Measurements from ENCODE around the gene C16orf46. TPM values are rescaled to one million over a fixed set of nuclear protein-coding genes. Genes with fewer than 3 reads are reported as not detected.
A peak's percentile ranks its signal among the peaks of the same experiment; 100 is the strongest.

C16orf46 gene
- total RNA-seq, 6 donors from 2014 or later: 0.76 to 8.4 (median 3.6) TPM; not detected in 1

DNA sequence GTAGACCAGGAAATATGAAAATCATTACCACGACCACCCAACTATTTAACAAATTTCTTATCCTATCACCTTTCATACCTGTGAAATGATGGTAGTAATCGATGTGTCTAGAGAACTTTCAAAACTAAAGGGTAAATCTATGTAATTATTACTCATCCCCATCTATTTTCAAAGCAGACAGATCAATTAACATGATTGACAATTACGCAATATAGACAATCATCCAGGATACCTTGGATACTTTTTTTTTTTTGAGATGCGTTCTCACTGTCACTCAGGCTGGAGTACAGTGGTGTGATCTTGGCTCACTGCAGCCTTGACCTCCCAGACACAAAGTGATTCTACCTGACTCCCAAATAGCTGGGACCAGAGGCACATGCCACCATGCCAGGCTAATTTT is 4.0 kb upstream of the C16orf46 start:
- Histone ChIP-seq H3K36me3 (no peaks in the 10 kb centered on the region), H3K27me3 (no peaks in the 10 kb centered on the region), H3K4me1 (peaks cover 4 to 12% (median 8%) of the 10 kb centered on the region in 4 donors), H3K27ac (no peak overlapping the region), H3K9me3 (no peaks in the 10 kb centered on the region), H3K4me3 (no peak overlapping the region)
- 96 to 97% methylated on average over 4 of the region's 4 CpGs for WGBS, 2 donors
- DNase-seq (no peak), ATAC-seq (ENCODE audit: low FRiP score in 2 of 2) (no peak)
- TF ChIP-seq POLR2A (IDR thresholded peaks at IDR 0.05) (no peak), EP300 (IDR thresholded peaks at IDR 0.05) (no peak), POLR2AphosphoS5 (IDR thresholded peaks at IDR 0.05) (no peak)
- TF ChIP-seq, protein P1, sequence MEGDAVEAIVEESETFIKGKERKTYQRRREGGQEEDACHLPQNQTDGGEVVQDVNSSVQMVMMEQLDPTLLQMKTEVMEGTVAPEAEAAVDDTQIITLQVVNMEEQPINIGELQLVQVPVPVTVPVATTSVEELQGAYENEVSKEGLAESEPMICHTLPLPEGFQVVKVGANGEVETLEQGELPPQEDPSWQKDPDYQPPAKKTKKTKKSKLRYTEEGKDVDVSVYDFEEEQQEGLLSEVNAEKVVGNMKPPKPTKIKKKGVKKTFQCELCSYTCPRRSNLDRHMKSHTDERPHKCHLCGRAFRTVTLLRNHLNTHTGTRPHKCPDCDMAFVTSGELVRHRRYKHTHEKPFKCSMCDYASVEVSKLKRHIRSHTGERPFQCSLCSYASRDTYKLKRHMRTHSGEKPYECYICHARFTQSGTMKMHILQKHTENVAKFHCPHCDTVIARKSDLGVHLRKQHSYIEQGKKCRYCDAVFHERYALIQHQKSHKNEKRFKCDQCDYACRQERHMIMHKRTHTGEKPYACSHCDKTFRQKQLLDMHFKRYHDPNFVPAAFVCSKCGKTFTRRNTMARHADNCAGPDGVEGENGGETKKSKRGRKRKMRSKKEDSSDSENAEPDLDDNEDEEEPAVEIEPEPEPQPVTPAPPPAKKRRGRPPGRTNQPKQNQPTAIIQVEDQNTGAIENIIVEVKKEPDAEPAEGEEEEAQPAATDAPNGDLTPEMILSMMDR (IDR thresholded peaks at IDR 0.05): no peak

DNA sequence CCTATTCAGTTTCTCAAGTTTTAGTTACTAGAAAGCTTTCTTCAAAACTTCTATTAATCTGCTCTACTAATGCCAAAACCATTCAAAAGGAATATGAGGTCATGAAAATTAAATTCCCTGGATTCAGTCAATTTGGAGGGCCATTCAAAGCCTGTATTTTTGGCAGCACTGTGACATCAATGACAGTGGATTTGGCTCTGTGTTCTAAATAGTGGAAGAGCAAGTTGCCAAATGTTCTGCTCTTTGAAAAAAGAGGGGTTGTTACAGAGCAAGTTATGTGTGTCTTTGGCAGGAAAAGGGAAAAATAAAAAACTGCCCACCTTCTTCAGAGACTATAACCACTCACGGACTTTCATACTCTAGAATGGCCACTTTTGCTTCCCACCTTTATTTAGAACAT is 3.2 kb upstream of the C16orf46 start:
- H3K27me3 ChIP-seq: no peaks in the 10 kb centered on the region
- ATAC-seq (ENCODE audit: low FRiP score in 2 of 2): no peak
- TF ChIP-seq POLR2A (IDR thresholded peaks at IDR 0.05): no peak
- TF ChIP-seq, protein P1 (IDR thresholded peaks at IDR 0.05): no peak
- no peak for TF ChIP-seq POLR2AphosphoS5 (IDR thresholded peaks at IDR 0.05)
- TF ChIP-seq EP300 (IDR thresholded peaks at IDR 0.05): no peak
- H3K9me3 ChIP-seq: no peaks in the 10 kb centered on the region
- H3K4me1 ChIP-seq: peaks cover 4 to 14% (median 8%) of the 10 kb centered on the region in 4 donors
- no peak for DNase-seq
- H3K27ac ChIP-seq: no peak overlapping the region
- H3K4me3 ChIP-seq: no peak overlapping the region
- 92 to 95% methylated on average over 1 of the region's 1 CpG for WGBS, 2 donors
- no peaks in the 10 kb centered on the region for H3K36me3 ChIP-seq

DNA sequence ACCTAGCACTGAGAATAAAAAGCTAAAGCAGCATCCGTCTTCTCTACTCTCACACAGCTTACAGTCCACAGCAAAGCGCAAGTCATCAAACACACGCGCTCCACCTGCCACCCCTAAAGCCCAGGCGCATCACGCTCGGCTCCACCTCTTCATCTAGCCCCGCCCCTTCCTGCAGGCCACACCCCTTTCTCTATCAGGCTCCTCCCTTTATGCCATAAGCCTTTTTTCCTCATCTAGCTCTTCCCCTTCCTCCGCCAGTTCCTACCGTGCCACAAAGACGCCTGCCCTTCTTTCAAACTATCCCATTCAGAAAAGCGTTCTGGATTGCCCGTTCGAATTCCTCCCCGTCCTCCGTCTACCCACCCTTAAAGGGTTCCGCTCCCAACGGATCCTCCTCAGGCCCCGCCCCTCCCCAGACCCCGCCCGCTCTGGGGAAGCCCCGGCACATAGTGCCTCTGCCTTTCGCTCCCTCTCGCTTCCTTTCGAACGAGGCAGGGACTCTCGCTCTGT is 417 bp downstream of the C16orf46 start:
- peak overlapping the region; percentile 91 to 96 (median 94) for H3K27ac ChIP-seq
- peak overlapping the region; percentile 58 to 97 (median 72) for H3K4me3 ChIP-seq
- H3K36me3 ChIP-seq: no peaks in the 10 kb centered on the region
- TF ChIP-seq, protein P1 (IDR thresholded peaks at IDR 0.05): no peak
- TF ChIP-seq POLR2A (IDR thresholded peaks at IDR 0.05): no peak
- TF ChIP-seq POLR2AphosphoS5 (IDR thresholded peaks at IDR 0.05): no peak
- TF ChIP-seq EP300 (IDR thresholded peaks at IDR 0.05): no peak
- peak in 1 of 2 donors; percentile 89 for DNase-seq
- no peaks in the 10 kb centered on the region for H3K27me3 ChIP-seq
- peaks cover 4 to 14% (median 8%) of the 10 kb centered on the region in 4 donors for H3K4me1 ChIP-seq
- H3K9me3 ChIP-seq: no peaks in the 10 kb centered on the region
- WGBS, 2 donors: 1% methylated on average over 25 to 27 of the region's 27 CpGs
- peak; percentile 95 to 96 for ATAC-seq (ENCODE audit: low FRiP score in 2 of 2)

DNA sequence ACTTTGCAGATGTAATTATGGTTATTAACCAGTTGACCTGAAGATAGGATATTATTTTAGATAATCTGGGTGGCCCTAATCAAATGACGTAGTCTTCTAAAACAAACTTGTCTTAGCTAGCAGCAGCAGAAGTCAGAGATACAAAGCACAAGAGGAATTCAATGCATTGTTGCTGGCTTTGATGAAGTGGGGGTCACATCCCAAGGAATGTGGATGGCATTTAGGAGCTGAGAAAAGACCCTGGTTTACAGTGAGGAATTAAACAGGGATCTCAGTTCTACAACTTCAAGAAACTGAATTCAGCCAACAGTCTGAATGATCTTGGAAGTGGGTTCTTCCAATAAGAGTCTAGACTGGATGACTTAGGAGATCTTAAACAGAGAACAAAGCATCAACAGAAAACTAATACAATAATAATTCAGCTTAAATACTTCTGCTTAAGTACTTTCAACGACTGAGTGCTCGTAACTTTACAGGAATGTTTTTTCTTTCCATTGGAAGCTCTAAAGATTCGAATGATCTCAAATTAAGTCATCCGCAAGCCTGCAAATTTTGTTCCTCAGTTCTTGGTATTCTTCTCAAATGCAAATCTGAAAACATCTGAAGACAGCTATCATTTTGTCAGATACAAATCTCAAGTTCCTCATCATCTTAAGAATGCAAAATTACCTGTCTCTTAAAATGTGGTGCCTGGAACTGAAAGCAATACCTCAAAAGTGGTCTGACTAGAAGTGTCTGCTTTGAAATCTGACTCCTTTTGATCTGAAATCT is 3.3 kb downstream of the C16orf46 start:
- ATAC-seq (ENCODE audit: low FRiP score in 2 of 2) (no peak), DNase-seq (no peak)
- H3K27me3 ChIP-seq: no peaks in the 10 kb centered on the region
- H3K36me3 ChIP-seq: no peaks in the 10 kb centered on the region
- TF ChIP-seq EP300 (IDR thresholded peaks at IDR 0.05) (no peak), POLR2AphosphoS5 (IDR thresholded peaks at IDR 0.05) (no peak), POLR2A (IDR thresholded peaks at IDR 0.05) (no peak)
- TF ChIP-seq, protein P1 (IDR thresholded peaks at IDR 0.05): no peak
- no peak overlapping the region for H3K4me3 ChIP-seq
- H3K9me3 ChIP-seq: no peaks in the 10 kb centered on the region
- peaks cover 4 to 14% (median 8%) of the 10 kb centered on the region in 4 donors for H3K4me1 ChIP-seq
- 68 to 72% methylated on average over 5 of the region's 5 CpGs for WGBS, 2 donors
- H3K27ac ChIP-seq: no peak overlapping the region

Data from upper lobe of left lung (tissue), 6 donors.